HG02678 (cell line): ENCODE data around the gene MYEOV.

Source experiments
- ATAC-seq: cut with Tn5 transposase; IDR thresholded peaks from one replicate; pipeline ENCODE4 v1.9.1; 2021; ENCODE audit warnings: mild to moderate bottlenecking, moderate library complexity; ENCODE audit not compliant: unreplicated experiment

MYEOV gene

DNA sequence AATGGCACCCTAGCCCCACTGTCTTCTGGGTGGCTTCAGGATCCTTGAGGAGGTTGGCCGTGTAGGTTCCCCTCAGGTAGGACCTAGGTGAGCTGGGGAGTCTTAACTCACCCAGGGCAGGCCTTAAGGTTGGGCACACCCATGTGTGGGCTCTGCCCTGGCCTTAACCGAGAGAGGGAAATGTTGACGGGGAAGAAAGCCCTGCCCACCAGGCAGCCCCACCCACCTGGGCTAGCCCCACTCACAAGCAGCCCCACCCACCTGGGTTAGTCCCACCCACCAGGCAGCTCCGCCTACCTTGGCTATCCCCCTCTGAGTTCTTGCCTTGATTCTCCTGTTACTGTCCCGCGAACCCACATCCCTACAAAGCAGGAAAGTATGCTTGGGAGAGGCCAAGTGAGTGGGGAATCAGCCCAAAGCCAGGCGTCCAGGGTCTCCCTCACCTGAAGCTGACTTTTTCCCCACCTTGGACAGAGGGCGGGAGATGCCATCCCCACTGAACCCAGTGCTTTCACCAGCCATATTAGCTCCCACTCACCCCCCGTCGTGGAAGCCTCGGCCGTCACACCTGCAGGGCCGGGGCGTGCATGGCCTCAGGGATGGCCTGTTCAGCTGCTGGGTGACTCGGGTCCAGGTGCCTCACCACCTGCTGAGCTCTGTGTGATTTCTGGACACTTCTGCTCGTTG is at the start of gene MYEOV:
MYEOV (plus strand) TSS at position 337 of the 687 bp plus-strand sequence. CDS start 1,200 bp downstream, outside the sequence.
- ATAC-seq: no peak

DNA sequence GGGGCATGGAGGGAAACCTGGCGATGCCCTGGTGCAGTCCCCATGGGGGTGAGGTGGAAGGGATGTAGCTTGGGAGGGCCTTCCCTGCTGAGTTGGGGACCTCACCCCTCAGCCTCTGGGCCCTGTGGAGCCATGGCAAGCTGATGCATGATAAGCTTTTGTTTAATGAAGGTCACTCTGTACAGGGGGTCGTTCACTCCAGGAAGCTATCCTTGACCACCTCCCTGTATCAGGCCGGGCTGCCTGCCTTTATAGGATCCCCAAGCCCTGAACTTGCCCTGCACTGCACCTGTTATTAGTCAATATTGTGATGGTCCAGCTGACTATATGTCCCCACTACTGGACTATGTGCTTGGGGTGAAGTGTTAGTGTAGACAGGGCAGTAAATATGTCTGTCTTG is 49.7 kb upstream of the MYEOV start:
- no peak for ATAC-seq

DNA sequence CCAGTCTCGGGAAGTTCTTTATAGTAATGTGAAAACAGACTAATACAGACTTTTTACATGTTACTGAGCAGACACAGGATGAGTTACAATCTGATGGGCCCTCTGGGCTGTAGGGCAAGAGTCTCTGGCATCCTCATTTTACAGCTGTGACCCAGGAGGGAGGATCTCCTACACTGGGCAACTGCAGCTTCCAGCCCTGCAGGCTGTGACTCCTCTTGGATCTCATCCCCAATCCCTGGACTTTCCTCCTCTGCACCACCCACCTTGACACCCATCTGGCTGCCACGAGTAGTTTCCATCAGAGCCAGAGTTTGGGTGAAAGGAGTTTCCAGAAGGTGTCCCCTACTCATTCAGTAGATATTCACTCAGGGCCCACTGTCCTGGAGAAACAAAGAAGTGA is 48.9 kb upstream of the MYEOV start:
- ATAC-seq: no peak

DNA sequence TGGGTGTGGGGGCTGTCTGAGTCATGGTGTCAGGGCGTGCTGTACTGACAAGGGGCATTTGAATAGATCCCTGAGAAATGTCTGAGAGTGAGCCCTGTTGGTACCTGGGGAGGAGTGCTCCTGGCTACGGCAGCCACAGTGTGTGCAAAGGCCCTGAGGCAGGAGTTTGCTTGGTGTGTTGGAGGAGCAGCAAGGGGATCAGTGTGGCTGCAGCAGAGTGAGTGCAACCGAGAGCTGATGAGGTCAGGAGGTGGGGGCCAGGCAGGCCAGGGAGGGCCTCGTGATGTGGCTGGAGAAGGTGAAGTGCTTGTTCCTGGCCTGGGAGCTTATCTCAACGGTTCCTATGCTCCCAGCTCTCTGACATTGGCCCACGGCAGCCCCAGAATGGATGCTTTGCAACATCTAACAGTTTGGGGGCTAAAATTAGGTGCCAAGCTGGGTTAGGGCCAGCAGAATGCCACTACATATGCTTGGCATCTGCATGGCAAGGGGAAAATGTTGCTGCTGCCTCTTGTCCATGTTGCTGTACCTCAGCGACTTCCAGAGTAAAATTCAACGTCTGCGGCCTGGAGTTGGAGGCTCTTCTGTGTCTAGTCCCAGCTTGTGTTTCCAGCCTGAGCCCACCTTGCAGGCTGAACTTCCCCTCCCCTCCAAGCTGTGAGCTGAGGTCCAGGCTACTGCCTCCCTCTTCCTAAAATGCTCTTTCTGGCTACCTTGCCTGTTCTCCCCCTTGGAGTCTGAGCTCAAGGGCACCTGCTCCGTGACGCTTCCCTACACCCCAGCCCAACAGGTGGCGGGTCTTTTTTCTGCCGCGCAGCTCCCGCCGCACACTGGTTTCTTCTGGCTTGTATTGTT is 48.2 kb upstream of the MYEOV start:
- ATAC-seq: no peak

DNA sequence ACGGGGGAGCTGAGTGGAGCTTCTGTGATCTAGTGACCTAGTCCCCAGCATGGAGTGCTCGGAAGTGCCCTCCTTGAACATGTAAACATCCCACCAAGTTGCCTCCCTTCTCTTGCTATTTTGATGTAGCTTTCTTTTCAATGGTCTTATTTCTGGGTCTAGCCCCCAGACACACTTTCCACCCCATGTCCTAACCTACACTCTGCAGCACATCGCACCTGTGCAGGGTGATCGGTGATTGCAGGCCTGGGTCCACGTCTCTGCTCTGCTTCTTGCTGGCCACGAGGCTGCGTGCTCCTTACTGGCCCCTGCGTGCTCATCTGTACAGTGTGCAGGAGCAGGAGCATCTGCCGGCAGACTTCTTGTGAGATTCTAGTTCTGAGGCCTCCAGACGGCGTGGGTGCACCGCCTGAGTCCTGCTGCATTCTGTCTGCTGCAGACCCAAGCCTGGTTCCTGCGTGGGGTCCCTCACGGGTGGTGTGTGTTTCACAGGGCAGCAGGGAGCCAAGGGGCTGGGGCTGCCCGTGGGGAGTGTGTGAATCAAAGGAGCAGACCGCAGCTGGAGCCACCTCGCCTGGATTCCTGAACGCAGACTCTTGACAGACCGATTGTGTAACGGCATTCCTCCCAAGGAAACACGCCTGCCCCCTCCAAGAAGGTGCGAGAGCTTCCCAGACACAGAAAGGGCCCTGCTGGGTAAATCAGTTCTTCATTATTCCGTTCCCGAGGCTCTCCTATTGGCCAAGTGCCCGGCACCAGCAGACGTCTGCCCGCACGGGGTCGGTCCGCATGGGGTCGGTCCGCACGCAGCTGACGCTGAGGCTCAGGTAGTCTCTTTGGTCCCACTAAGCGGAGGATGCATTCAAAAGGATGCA is 44.4 kb upstream of the MYEOV start:
- no peak for ATAC-seq

DNA sequence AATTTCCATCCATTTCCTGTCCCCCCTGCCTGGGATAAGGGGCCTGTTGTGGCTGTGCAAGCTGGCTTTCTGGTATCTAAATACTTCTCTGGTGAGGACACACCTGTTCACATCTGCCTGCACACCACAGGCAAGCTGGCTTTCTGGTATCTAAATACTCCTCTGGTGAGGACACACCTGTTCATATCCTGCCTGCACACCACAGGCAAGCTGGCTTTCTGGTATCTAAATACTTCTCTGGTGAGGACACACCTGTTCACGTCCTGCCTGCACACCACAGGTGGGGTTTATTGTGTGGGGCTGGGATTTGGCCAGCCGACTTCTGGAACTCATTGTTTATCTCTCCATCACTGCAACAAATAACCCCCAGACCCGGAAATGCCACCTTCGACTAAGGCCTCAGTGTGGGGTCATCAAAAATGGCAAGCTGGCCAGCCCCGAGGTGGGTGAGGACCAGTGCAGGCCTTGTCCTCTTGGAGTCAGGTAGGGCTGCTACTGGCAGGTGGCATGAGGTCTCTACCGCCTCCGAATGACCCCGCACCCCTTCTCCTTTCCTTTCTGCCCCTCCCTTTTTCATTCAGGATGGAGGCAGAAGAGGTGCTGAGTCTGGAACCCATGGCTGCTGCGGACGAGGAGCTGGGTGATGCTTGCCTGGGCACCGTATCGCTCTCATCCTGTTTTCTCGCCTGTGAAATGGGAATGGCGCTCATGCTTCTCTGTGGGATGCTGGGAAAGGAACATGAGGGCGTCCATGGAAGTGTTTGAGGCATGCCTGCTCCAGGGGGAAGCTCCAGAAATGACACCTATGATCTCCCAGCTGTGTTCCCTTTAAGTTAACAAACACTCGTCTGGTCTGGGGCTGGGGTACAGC is 43.5 kb upstream of the MYEOV start:
- no peak for ATAC-seq

DNA sequence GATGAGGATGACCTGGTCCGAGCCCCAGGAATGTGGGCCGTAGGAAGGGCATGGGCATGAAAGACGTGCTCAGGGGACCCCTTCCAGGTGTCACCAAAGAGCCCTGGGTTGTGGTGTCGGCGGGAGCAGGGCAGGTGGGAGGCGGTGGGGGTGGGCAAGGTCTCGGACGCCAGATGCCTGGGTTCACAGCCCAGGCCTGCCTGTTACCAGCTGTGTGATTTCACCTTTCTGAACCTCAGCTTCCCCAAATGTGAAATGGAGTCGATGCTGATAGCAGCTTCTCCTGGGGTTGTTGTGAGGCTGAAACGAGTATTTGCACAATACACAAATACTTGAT is 42.9 kb upstream of the MYEOV start:
- no peak for ATAC-seq

DNA sequence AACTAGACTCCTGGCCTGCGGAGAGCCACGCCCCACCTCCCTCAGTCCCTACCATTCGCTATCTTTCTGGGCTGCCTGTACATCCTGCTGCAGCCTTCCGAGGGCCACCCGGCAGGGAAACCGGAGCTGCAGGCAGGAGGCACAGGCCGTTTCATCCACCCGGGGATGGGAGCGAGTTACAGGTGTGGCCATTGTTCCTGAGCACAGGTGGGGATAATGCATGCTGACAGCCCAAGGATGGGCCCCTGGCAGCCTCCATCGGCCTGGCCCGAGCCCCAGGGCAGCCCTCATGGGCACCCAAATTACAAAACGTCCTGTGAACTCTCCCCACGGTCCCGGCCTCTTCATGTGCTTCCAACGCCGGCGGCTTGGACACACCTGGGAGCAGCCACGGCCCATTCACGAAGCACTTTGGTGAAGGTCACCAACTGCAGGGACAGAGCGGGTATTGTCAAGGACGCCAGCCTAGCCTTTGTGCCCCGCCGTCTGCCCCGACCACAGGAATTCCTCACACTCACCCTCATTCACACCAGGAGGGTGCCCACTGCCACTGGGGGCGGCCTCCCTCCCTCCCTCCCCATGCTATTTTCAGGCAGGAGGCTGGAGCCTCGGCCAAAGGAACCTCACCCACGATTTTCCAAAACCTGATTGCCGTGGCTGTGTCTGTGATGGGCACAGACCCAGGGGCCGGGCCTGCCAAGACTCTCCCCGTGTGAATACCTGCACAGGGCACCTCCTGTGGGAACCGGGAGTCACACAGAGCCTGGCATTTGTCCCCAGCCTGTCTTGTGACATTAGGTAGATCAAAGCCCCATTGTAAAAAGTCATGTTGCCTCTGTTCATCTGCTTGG is 42.1 kb upstream of the MYEOV start:
- ATAC-seq: no peak

DNA sequence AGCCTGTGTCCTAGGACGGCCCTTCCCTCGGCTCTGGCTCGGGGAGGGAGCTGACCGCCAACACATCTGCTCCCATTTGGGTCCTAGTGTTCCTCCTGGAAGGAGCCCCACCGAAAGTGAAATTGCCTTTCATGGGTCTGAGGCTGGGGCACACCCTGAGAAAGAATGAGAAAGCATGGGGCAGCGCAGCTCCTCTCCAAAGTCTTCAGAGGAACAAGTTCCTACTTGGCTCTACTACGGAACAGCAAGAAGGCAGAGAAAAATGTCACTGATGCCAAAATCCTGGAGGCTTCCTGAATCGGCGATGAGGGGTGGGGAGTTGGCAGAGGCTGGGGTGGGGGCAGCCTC is 41.5 kb upstream of the MYEOV start:
- no peak for ATAC-seq

DNA sequence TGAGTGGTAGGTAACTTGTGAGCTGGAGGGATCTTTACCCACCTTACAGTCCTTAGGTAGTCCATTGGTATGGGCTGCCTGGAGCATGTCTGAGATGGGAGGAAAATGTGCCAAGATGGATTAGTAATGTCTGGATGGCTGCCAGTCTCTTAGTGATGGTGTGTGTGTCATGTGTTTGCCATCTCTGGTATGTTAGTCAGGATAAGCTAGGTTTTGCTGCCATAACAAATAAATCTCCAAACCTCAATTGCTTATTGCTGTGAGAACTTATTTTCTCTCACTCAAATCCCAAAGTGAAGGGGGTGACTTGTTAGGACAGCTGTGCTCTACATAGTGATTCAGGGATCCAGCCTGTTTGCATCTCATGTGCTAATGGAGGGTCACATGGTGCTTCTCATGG is 40.9 kb upstream of the MYEOV start:
- no peak for ATAC-seq

DNA sequence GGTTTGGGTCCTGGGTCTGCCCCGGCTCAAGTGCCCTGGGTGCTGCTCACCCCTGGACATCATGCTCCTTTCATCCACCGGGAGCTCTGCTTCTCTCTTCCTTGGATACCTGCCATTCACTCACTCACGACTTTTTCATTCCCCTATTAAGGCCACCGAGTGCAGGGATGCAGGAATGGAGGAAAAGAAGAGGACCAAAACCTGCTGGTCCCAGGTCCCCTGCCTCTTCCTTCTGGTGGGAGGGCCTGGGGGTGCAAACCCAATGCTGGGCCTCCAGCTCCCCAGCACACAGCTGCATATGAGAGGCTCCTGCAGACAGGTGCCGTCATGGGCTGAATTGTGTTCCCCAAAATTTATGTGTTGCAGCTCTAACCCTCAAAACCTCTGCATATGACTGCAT is 36.8 kb upstream of the MYEOV start:
- ATAC-seq: no peak

DNA sequence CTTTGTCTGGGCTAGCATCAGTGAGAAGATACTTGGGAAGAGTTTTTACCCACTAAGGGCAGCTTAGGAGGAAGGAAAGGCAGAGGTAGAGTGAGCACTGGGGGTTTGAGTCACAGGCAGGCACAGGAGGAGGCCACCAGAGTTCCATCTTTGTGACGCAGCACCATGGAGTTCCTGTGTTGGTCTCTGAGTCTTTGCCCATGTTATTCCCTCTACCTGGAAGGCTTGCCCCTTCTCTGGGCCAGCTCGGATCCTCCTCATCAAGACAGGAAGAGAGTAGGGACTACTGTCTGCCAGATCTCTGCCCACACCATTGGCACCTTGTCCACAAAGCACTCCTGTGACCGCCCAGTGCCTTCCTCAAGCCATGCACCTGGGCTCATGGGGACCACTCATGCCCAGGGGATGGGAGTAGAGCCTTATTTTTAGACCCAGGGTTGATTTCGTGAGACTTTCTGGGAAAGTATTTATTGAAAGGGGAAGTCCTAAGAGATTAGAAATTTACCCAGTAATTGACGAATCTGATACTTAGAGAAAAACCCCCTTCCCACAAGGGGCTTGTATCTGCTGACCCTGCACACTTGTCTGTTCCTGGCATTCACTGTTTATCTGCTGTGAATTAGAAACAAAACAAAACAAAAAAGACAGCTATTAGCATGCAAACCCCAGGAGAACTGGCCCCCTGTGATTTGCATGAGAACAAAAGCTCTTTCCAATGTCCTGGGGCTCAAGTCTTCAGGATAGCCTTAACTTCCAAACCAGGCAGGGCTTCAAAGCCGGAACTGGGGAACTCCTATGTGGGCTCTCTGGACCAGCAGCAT is 35.9 kb upstream of the MYEOV start:
- ATAC-seq: no peak

DNA sequence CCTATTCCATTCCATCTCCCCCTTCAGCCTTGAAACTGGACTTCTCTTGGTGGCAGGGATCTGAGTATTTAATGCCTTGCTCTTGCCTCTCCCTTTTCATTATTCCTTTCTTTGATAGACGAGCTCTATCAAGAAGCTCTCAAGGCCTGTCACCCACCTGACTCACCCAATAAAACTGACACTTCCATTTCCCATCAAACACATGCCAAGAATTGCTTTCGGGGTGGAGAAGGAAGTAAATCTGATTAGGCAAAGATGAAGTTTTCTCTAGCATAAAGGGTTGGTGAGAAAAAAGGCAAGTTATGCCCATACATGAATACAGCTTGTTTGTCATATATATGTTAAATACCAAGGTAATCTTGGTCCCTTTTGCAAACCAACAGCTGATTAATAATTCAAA is 34.9 kb upstream of the MYEOV start:
- ATAC-seq: no peak

DNA sequence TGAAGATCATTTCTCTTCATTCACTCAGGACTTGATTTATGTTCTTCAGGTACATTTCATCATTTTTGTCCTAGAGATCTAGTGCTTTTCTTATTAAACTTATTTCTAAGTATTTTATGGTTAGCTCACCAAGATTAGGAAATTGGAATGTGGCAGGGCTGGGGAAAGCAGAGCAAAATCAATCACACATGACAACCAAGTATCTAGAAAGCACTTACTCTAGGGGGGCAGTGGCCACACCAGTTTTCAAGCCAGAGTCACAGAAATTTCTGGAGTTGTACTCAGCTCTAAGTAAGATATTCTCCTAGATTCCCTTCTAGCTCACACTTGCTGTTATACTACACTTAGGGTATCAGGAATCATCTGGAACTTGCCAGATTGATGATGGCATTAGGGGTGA is 33.3 kb upstream of the MYEOV start:
- ATAC-seq: no peak

DNA sequence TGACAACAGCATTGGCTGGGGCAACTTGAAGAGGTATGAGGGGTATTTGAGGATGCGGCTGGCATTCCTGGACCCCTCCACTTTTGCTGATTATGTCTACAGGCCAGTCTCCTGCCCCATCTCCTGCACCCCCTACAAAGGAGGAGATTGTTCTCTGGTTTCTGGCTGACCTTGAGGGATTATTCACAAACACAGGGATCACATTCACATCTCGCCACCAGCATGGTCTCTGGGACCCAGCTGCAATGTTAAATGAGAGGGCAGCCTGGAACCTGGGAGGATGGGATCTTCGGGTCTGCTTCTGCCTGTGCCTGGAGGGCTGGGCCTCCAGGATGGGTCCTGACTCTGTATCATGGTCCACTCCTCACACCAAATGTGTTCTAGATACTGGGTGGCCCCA is 32.8 kb upstream of the MYEOV start:
- no peak for ATAC-seq

DNA sequence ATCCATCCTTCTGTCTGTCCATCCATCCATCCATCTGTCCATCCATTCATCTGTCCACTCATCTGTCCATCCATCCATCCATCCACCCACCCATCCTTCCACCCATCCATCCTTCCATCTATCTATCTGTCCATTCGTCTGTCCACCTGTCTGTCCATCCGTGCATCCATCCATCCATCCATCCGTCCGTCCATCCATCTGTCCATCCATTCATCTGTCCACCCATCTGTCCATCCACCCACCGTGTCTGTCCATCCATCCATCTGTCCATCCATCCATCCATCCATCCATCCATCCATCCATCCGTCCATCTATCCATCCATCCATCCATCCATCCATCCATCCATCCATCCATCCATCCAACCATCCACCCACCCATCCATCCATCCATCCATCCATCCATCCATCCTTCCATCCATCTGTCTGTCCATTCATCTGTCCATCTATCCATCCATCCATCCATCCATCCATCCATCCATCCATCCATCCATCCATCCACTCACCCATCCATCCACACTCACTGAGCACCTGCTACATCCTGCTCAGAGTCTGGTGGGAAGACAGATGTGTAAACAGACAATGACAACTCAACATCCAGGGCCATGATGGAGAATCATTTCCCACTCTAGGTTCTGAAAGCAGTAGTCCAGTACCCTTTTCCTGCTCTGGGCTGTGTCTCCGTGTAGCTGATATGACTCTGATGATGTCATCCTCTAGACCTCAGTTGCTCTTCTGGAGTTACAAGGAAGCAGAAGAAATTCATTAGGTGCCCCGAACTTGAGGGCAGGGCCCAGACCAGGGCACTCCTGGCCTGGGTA is 30.8 kb upstream of the MYEOV start:
- ATAC-seq: no peak

DNA sequence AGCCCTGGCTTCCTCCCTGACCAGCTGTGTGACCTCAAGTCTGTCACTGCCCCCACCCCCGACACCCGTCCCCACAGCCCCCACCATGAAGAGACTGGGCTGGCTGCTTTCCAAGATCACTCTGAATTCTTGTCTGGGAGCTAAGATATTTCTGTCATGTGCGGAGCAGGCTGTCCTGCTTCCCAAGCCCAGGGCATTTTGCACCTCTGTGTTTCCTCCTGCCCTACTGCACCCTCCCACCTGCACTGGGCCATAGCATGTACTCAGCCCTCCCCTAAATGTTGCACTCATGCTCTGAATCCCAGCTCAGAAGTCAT is 30.3 kb upstream of the MYEOV start:
- no peak for ATAC-seq

DNA sequence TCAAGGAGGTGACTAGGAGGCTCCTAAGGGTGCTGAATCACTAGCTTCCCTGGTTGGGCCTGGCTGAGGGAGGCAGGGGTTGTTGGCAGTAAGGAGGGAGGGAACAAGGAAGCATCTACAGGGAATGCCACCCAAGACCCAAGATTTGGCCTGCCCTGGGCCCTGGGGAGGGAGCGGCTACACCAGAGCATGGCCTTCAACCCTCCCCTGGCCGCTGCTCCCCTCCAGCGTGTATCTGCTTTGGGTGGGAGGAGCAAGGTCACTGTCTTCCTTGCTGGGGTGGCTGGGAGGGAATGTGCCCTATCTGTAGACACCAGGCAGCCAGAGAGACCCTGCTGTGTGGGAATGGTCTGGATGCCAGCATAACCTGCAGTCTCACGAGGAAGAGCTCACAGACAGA is 29.5 kb upstream of the MYEOV start:
- no peak for ATAC-seq
